Mucosa of stomach (tissue), 1 donor: ENCODE results near the gene TM4SF18.

Experiments
- H3K27me3 ChIP-seq: one replicate; pipeline ENCODE4 v1.7.0; 2013; ENCODE audit warnings: mild to moderate bottlenecking, low read length; ENCODE audit not compliant: control insufficient read depth, insufficient read depth
- H3K36me3 ChIP-seq: one replicate; pipeline ENCODE4 v1.7.0; 2013; ENCODE audit warnings: low read length; ENCODE audit not compliant: control insufficient read depth, insufficient read depth
- H3K4me1 ChIP-seq: one replicate; pipeline ENCODE4 v1.7.0; 2013; ENCODE audit warnings: mild to moderate bottlenecking, low read length; ENCODE audit not compliant: control insufficient read depth, insufficient read depth
- H3K4me3 ChIP-seq: one replicate; pipeline ENCODE4 v1.7.0; 2013; ENCODE audit warnings: low read length
- H3K9ac ChIP-seq: one replicate; pipeline ENCODE4 v1.7.0; 2013; ENCODE audit warnings: mild to moderate bottlenecking, low read length, moderate library complexity
- H3K9me3 ChIP-seq: one replicate; pipeline ENCODE4 v1.7.0; 2013; ENCODE audit warnings: mild to moderate bottlenecking, low read length, moderate library complexity; ENCODE audit not compliant: control insufficient read depth
- donor health status: Pancreatic carcinoma.

TM4SF18 gene

GRCh38 chr3:149315694-149316093 is 17.7 kb downstream of the TM4SF18 start:
- Histone ChIP-seq H3K4me1 (peaks cover 34% of the 10 kb centered on the region), H3K36me3 (no peaks in the 10 kb centered on the region), H3K27me3 (no peaks in the 10 kb centered on the region), H3K4me3 (no peak overlapping the region), H3K9me3 (no peaks in the 10 kb centered on the region), H3K9ac (peak overlapping the region; percentile 5)

- no peaks in the 10 kb centered on the region for H3K36me3 ChIP-seq
- no peak overlapping the region for H3K9ac ChIP-seq
- H3K27me3 ChIP-seq, result no peaks in the 10 kb centered on the region
- H3K4me1 ChIP-seq, result peaks cover 40% of the 10 kb centered on the region
- no peaks in the 10 kb centered on the region for H3K9me3 ChIP-seq
- H3K4me3 ChIP-seq, result no peak overlapping the region
These were observed 18.4 kb downstream of the TM4SF18 start for GRCh38 chr3:149314807-149315578.

GRCh38 chr3:149313542-149313941 is 19.9 kb downstream of the TM4SF18 start:
- Histone ChIP-seq H3K4me1 (peaks cover 40% of the 10 kb centered on the region), H3K9me3 (no peaks in the 10 kb centered on the region), H3K36me3 (no peaks in the 10 kb centered on the region), H3K9ac (no peak overlapping the region), H3K4me3 (no peak overlapping the region), H3K27me3 (no peaks in the 10 kb centered on the region)

- peaks cover 27% of the 10 kb centered on the region for H3K4me1 ChIP-seq
- no peaks in the 10 kb centered on the region for H3K9me3 ChIP-seq
- no peaks in the 10 kb centered on the region for H3K27me3 ChIP-seq
- no peak overlapping the region for H3K9ac ChIP-seq
- no peak overlapping the region for H3K4me3 ChIP-seq
- no peaks in the 10 kb centered on the region for H3K36me3 ChIP-seq
These were observed 22.5 kb downstream of the TM4SF18 start for GRCh38 chr3:149310796-149311534.

- Histone ChIP-seq H3K9ac (no peak overlapping the region), H3K36me3 (no peaks in the 10 kb centered on the region), H3K27me3 (no peaks in the 10 kb centered on the region), H3K4me1 (peaks cover 11% of the 10 kb centered on the region), H3K4me3 (no peak overlapping the region), H3K9me3 (no peaks in the 10 kb centered on the region)
These were observed 26.0 kb downstream of the TM4SF18 start for GRCh38 chr3:149307435-149307783.

- H3K9ac ChIP-seq, result no peak overlapping the region
- H3K36me3 ChIP-seq, result no peaks in the 10 kb centered on the region
- no peak overlapping the region for H3K4me3 ChIP-seq
- no peaks in the 10 kb centered on the region for H3K27me3 ChIP-seq
- no peaks in the 10 kb centered on the region for H3K9me3 ChIP-seq
- H3K4me1 ChIP-seq, result peaks cover 11% of the 10 kb centered on the region
These were observed 26.5 kb downstream of the TM4SF18 start for GRCh38 chr3:149306751-149307434.

GRCh38 chr3:149305376-149305775 is 28.1 kb downstream of the TM4SF18 start:
- Histone ChIP-seq H3K4me1 (peaks cover 12% of the 10 kb centered on the region), H3K36me3 (no peaks in the 10 kb centered on the region), H3K9ac (no peak overlapping the region), H3K27me3 (no peaks in the 10 kb centered on the region), H3K9me3 (no peaks in the 10 kb centered on the region), H3K4me3 (no peak overlapping the region)

- H3K4me1 ChIP-seq, result peaks cover 28% of the 10 kb centered on the region
- H3K27me3 ChIP-seq, result no peaks in the 10 kb centered on the region
- H3K9ac ChIP-seq, result peak overlapping the region; percentile 19
- no peak overlapping the region for H3K4me3 ChIP-seq
- H3K9me3 ChIP-seq, result no peaks in the 10 kb centered on the region
- no peaks in the 10 kb centered on the region for H3K36me3 ChIP-seq
These were observed 33.3 kb downstream of the TM4SF18 start for GRCh38 chr3:149299938-149300801.

- Histone ChIP-seq H3K4me3 (no peak overlapping the region), H3K27me3 (no peaks in the 10 kb centered on the region), H3K4me1 (peaks cover 28% of the 10 kb centered on the region), H3K9ac (no peak overlapping the region), H3K36me3 (no peaks in the 10 kb centered on the region), H3K9me3 (no peaks in the 10 kb centered on the region)
These were observed 36.5 kb downstream of the TM4SF18 start for GRCh38 chr3:149296972-149297371.

- no peaks in the 10 kb centered on the region for H3K4me1 ChIP-seq
- no peak overlapping the region for H3K9ac ChIP-seq
- H3K4me3 ChIP-seq, result no peak overlapping the region
- H3K36me3 ChIP-seq, result no peaks in the 10 kb centered on the region
- no peaks in the 10 kb centered on the region for H3K9me3 ChIP-seq
- H3K27me3 ChIP-seq, result no peaks in the 10 kb centered on the region
These were observed 40.8 kb downstream of the TM4SF18 start for GRCh38 chr3:149292666-149293065.

- Histone ChIP-seq H3K4me1 (no peaks in the 10 kb centered on the region), H3K9ac (no peak overlapping the region), H3K9me3 (no peaks in the 10 kb centered on the region), H3K27me3 (no peaks in the 10 kb centered on the region), H3K36me3 (no peaks in the 10 kb centered on the region), H3K4me3 (no peak overlapping the region)
These were observed 42.3 kb downstream of the TM4SF18 start for GRCh38 chr3:149291178-149291577.
